NCI-H2196 treated with DMSO at 0.1 percent for 48 hours (cell line): ENCODE measurements around the gene ZNF687.

ENCODE experiments used
- DNase-seq: peaks from one replicate; lab custom pipeline; 2025; ENCODE audit not compliant: unreplicated experiment; lab: John Stamatoyannopoulos, UW

The ZNF687 gene

DNA sequence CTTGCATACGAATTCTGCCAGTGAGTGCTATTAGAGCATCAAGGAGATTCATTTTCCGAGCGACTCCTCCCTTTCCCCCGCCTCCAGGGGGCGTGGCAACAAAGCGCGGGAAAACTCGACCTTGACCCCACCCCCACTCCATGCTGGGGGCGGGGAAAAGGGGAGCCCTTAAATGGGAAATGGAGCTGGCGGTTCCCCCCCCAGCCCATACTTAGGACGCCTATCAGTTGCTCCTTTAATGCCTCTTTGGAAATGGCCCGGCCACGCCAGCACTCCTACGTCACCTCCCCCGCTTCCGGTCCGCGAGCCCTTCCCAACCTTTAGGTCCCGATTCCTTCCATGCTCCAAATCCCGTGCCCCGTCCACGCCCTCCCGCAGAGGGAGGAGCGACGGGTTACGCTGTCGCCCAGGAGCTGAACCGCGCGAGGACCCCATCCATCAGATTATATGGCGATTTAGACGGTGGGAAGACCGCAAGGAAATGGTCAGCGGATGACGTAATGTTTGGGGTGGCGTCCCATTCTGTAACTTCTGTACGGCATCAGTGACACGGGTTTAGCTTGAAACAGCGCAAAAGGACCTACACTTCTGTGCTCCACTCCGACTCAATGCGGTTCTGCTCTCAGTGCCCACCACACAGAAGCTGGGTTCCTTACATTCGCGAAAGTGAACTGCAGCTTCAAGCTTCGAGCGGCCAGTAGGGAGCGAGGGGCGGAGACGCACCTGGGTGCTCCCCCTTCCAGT is 702 bp upstream of the ZNF687 start:
- DNase-seq, result peak; percentile 92

DNA sequence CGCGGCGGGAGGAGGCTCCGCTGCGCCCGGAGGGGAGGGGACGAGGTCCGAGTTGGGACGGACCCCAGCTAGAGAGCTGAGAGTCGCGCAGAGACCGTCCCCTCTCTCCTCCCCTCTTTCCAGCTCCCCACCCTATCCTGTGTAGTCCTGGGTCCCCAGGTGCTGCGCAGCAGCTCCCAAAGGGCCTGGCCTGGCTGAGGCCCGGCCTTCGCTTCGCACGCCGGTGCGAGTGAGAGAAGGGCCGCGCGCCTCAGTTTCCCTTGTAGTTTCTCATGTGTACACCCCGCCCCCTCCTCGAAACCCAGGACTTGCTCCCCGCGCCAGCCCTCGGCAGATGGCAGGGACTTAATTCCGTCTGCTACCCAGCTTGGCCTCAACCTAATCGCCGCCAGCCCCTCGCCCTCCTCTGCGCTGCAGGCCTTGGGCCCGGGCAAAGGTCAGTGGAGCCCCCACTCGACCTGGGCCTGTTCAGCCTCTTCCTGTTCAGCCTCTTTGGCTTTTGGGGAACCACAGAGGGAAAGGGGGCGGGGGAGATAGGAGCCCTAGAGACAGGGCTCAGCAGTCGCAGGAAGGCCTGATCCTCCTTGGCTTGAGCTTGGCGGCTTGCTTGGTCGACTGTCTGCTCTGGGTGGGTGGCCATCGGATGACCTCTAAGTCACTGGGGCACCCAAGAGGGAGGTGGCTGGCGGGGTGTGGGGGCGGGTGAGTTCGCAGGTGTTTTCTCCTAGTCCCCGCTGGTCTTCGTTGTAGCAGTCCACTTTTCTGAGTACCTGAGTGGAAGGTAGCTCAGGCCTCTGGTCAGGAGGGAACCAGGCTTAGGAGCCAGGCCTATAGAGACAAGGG is 1.0 kb downstream of the ZNF687 start:
- DNase-seq, result no peak

DNA sequence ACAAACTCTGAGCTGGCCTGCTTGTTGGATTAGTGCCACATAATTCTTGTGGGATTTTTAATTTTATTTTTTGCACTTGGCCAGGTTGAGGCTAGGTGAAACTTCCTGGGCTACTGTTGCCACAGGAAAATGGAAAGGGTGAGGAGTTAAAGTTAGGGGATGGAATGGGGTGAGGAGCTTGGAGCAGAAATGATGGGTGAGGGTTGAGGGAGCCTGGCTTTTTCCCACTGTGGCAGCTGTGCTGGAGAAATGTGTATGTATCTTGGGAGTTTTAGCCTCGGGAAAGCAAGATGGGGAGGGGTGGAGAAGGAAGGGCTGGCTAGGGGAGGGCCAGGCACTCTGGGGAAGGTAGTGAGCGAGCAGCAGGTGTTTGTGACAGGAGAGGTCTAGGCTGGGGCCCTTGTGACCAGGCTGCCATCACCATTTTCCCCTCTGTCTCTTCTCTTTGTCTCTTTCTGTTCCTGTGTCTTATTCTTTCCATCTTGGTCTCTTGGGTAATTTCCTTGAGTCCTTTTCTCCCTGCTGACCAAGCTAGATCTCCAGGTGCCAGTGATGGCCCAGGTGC is 2.0 kb downstream of the ZNF687 start:
- no peak for DNase-seq

DNA sequence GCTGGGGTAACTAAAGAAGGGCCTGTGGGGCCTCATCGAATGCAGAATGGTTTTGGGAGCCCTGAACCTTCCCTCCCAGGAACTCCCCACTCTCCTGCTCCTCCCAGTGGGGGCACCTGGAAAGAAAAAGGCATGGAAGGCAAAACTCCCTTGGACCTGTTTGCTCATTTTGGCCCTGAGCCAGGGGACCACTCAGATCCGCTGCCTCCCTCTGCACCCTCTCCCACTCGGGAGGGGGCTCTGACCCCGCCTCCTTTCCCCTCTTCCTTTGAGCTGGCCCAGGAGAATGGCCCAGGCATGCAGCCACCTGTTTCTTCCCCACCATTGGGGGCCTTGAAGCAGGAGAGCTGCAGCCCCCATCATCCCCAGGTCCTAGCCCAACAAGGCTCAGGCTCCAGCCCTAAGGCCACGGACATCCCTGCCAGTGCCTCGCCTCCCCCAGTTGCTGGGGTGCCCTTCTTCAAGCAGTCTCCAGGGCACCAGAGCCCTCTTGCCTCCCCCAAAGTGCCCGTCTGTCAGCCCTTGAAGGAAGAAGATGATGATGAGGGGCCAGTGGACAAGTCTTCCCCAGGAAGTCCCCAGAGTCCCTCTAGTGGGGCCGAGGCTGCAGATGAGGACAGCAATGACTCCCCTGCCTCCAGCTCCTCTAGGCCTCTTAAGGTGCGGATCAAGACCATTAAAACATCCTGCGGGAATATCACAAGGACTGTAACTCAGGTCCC is 4.7 kb downstream of the ZNF687 start:
- no peak for DNase-seq

DNA sequence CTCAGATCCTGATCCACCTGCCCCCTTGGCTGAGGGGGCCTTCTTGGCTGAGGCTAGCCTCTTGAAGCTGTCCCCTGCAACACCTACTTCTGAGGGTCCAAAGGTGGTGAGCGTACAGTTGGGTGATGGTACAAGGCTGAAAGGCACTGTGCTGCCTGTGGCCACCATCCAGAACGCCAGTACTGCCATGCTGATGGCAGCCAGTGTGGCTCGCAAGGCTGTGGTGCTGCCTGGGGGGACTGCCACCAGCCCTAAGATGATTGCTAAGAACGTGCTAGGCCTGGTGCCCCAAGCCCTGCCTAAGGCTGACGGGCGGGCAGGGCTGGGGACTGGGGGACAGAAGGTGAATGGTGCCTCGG is 5.2 kb downstream of the ZNF687 start:
- no peak for DNase-seq

DNA sequence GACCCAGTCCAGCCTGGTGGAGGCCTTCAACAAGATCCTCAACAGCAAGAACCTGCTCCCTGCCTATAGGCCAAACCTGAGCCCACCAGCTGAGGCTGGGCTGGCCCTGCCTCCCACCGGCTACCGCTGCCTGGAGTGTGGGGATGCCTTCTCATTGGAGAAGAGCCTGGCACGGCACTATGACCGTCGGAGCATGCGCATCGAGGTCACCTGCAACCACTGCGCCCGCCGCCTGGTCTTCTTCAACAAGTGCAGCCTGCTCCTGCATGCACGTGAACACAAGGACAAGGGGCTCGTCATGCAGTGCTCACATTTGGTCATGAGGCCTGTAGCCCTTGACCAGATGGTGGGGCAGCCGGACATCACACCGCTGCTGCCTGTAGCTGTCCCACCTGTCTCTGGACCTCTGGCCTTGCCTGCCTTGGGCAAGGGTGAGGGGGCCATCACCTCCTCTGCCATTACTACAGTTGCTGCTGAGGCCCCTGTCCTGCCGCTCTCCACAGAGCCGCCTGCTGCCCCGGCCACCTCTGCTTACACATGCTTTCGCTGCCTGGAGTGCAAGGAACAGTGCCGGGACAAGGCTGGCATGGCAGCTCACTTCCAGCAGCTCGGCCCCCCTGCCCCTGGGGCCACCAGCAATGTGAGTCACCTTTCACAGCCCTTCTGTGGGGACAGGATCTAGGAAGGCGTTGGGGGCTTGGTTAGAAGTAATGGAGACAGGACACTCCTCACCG is 5.8 kb downstream of the ZNF687 start:
- DNase-seq, result no peak

DNA sequence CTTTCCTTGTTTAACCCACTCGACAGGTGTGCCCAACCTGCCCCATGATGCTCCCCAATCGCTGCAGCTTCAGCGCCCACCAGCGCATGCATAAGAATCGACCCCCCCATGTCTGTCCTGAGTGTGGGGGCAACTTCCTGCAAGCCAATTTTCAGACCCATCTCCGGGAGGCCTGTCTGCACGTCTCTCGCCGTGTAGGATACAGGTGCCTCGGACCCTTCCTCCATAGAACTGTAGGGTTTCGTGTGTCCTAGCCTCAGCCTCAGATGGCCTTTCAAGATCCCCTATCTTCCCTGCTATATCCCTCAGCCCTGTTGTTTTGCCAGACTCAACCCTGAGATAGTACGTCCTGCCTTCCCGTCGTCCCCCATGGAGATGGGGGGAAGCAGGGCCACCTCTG is 6.4 kb downstream of the ZNF687 start:
- DNase-seq, result no peak

DNA sequence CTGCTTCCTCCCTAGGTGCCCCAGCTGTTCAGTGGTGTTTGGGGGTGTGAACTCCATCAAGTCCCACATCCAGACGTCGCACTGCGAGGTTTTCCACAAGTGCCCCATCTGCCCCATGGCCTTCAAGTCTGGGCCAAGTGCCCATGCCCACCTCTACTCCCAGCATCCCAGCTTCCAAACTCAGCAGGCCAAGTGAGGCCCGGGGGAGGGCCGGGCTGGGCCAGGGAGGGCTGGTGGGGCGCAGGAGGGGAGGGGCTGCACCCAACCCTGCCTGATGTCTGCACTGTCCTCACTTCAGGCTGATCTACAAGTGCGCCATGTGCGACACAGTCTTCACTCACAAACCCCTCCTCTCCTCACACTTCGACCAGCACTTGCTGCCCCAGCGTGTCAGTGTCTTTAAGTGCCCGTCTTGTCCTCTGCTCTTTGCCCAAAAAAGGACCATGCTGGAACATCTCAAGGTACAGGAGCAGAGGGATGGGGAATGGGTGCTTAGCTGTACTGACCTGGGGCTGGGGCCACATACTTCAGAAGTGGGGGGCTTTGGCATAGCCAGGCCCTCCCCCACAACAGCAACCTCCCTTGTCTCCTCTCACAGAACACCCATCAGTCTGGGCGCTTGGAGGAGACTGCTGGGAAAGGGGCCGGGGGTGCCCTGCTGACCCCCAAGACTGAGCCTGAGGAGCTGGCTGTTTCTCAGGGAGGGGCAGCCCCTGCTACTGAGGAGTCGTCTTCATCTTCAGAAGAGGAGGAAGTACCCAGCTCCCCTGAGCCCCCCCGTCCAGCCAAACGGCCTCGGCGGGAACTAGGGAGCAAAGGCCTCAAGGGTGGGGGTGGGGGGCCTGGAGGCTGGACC is 7.2 kb downstream of the ZNF687 start:
- DNase-seq, result no peak

DNA sequence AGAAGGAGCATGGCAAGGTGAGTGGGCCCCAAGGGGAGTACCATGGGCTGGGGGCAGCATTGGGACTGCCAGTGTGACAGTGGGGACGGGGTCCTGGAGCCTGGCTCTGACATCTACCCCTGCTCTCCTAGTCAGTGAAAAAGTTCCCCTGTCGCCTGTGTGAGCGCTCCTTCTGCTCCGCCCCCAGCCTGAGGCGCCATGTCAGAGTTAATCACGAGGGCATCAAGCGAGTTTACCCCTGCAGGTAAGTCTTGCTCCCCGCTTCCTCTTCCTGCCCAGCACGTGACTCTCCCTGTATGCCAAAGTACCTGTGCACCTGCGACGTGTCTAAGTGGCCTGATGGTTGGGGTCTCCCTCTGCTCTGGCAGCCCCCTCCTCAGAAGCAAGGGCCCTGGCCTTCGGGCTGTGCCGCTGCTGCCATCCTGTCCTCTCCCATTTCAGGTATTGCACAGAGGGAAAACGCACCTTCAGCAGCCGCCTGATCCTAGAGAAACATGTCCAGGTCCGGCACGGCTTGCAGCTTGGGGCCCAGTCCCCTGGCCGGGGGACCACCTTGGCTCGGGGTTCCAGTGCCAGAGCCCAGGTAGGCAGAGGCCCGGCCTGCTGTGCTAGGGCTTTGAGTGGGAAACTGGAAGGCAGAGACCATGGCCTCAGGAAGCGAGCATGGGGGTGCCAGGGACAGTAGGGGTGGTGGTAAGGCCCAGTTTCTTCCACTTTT is 8.1 kb downstream of the ZNF687 start:
- no peak for DNase-seq

DNA sequence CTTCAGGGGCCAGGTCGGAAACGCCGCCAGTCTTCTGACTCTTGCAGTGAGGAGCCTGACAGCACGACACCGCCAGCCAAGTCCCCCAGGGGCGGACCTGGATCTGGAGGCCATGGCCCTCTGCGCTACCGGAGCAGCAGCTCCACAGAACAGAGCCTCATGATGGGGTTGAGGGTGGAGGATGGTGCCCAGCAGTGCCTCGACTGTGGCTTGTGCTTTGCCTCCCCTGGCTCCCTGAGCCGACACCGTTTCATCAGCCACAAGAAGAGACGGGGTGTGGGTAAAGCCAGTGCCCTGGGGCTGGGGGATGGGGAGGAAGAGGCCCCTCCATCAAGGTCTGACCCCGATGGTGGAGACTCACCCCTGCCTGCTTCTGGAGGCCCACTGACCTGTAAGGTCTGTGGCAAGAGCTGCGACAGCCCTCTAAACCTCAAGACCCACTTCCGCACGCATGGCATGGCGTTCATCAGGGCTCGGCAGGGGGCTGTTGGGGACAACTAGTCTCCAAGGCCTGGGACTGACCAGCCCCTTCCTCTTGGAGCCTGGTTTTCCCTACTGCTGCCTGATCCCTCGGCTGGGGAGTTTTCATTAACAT is 8.7 kb downstream of the ZNF687 start:
- no peak for DNase-seq

DNA sequence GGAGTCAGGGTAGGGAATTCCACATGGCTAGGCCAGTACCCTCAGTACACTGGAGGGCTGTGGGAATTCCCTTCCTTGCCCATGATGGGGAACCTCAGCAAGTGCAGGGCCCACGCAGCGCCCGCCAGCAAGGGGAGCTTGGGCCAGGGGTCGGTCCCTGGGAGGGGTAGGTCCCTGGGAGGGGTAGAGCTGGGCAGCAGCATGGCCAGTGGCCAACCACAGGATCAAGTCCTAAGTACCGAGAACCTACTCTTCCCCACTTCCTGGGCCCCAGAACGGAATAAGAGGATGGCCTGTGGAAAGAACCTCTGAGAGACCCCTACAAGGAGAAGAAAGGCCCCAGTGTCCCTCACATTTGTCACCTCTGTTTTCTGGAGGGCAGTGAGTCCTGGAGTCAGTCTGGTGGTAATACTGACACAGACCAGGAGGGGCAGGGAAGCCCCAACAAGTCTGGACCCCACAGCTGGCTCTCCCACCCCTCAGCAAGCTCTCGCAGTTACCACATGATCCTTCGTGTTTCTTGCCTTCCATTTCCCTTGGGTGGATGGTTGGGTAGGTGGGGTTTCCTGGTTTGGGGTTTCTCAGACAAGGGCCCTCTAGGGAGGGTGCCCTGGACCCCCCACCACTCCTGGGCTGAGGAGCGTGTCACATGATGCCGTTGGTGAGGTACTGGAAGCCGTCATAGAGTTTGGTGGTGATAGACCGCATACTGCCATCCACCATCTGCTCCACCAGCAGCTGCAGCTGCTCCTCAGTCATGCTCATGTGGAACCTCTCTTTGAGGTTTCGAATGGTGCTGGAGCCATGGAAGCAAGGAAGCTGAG is 10.3 kb downstream of the ZNF687 start:
- DNase-seq, result no peak

DNA sequence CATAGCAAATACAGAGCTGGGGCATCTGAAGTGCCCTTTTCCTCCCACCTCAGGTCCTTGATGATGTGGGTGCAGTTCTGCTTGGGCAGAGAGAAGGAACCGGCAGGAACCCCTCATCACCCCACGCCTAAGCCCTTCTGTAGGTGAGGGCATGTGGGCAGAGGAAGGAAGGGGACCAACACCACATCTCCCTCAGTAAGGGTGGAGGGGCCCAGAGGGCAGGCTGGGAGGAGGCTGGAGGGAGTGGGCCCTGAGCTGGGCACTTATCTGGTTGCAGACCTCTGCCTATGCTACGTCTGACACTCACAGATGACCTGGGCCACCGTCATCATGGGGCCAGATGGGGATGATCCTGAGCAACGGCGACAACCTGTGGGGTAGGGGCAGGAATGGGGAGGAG is 11.0 kb downstream of the ZNF687 start:
- DNase-seq, result no peak

DNA sequence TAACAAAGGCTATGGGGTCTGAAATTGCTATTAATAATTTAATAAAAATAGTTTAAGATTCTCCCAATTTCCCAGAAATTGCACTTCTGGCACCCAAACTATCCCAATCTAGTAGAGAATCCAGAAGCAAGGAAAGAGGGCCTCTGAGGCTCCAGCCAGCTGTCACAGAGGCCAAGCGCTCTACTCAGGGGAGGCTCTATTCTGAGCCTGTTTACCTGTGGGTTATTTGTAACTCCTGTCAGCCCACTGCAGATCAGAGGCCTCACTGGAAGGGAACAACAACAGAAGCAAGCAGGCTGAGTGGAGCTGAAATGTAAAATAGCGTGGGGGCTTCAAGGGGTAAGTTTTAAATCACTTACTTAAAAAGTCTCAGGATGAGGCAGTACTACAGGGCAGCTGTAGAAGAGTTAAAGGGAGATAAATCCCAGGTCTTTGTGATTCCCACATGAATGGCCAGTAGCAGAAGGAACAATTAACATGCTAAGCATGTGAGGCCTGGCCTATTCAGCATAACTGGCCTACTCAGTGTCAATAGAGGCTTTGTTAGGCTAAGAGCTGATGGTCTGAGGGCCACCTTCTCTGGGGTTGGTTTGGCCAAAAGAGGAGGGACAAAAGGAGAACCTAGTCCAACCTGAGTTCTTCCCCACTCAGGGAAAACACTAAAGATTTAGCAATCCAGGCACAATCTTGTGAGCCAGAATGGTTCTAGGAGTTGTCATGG is 12.8 kb downstream of the ZNF687 start:
- DNase-seq, result no peak

DNA sequence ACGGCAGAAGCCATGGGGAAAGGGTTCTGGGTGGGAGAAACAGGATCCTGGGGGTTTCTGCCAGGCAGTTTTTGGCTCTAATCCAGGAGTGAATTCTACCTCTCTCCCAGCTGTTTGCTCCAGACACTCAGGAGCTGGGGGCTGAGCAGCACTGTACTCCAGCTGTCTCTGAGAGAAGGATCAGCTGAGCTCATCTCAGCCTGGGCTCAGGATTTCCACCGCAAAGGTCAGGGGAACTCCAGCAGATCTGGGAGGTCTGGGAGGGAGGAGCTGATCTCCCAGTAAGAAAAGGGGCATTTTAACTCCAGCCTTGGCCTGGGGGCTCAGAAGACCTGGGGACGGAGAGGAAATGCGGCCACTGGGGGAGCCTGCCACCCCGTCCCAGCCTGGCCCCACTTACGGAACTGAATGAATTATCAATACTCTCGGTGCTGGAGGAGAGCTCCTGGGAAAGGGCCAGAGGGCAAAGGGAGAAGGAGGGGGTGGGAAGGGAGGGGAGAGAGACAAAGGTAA is 27.8 kb downstream of the ZNF687 start:
- no peak for DNase-seq

DNA sequence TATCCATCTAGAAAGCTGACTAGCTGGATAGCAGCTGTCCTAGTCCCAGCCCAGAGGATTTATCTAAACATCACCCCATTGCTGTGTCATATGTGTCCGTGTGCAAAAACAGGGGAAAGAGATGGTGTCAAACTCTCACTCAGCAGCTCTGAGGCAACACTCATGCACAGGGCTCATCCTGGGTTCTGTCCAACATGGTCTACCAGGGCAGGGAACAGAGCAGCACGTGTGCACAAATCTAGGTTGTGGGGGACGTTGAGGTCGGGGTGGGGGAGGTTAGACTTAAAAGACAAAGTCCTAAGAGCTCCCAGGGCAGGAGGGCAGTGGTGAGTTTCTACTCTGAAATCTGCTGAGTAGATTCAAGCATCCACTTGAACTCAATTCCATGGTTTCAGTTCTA is 28.9 kb downstream of the ZNF687 start:
- DNase-seq, result no peak

DNA sequence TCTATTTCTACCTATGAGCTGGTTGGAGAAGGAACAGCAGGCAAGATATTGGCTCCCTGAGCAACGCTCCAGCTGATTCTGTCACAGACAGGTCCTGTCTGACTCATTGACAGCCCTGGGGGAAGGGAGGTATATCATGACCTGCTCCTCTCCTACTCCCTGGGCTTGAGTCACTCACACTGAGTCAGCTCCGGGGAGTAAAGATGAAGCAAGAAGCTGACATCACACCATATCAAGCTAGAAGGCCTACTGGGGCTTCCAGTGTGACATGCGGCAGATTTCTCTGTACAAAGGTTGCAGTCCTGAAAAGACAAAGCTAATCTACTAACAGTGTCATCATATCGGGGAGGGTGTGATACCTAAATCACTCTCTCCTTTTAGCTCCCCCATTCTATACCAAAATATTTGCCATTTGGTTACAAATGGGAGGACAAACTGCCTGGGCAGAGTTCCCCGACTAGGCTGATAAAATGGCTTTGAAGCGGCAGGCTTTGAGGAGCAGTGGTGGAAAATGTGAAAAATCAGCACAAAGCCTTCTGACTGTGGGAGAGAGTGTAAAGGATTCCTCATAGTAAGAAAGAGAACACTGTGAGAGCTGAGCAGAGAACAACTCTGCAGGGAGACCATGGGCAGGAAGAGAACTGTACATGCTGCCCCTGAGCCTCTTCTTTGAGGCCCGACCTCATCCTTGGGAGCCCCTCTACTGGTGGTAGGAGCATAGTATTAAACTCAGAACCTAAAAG is 29.7 kb downstream of the ZNF687 start:
- DNase-seq, result no peak

DNA sequence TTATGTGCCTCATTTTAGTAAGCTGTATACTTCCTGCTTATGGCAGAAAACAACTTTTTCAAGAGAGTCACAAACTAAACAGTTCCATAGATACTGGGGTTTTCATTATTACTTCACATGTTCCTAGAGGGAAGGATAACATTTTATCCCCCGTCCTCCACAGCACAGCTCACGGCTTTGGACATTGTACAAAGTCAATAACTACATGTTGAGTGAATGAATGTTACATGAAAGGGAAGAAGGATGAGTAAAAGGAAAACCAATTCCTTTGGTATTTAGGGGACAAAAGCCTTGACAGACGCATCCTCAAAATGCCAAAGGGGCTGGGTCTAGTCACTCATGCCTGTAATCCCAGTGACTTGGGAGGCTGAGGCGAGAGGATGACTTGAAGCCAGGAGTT is 30.3 kb downstream of the ZNF687 start:
- no peak for DNase-seq
